Activated T-cell treated with anti-CD3 and anti-CD28 coated beads, Interleukin-2, amount 50 U/mL, for 48 hours (primary cell): Measurements from ENCODE around the gene FAM114A1.
"Not testable (repeated sequence)": the region's sequence is repeated elsewhere in the genome, so short reads cannot be mapped to it uniquely, and the experiment has no call there.

Experiments used
- DNase-seq, 2 experiments: peaks; one replicate each; pipeline ENCODE4 v3.0.0-alpha.2; 2020

The FAM114A1 gene

GRCh38 chr4:38940476-38940875, 72.9 kb downstream of the FAM114A1 start:
- DNase-seq: no peak

GRCh38 chr4:38941906-38942305, 74.3 kb downstream of the FAM114A1 start:
- not testable (repeated sequence) for DNase-seq

GRCh38 chr4:38943343-38943742, 75.7 kb downstream of the FAM114A1 start:
- no peak for DNase-seq

GRCh38 chr4:38944440-38944839, 76.8 kb downstream of the FAM114A1 start:
- DNase-seq: no peak

GRCh38 chr4:38946919-38947318, 79.3 kb downstream of the FAM114A1 start:
- no peak for DNase-seq

GRCh38 chr4:38948551-38948950, 80.9 kb downstream of the FAM114A1 start:
- no peak for DNase-seq

- peak; percentile 33 to 36 for DNase-seq
Observed at GRCh38 chr4:38949411-38950051, 81.9 kb downstream of the FAM114A1 start.

- no peak for DNase-seq
Observed at GRCh38 chr4:38950159-38950558, 82.6 kb downstream of the FAM114A1 start.

GRCh38 chr4:38950734-38951133, 83.1 kb downstream of the FAM114A1 start:
- no peak for DNase-seq

- no peak for DNase-seq
Observed at GRCh38 chr4:38951598-38951997, 84.0 kb downstream of the FAM114A1 start.

- DNase-seq: no peak
Observed at GRCh38 chr4:38952017-38952416, 84.4 kb downstream of the FAM114A1 start.

GRCh38 chr4:38954727-38955126, 87.1 kb downstream of the FAM114A1 start:
- no peak for DNase-seq

GRCh38 chr4:38955957-38956356, 88.4 kb downstream of the FAM114A1 start:
- DNase-seq: no peak

- DNase-seq: no peak
Observed at GRCh38 chr4:38957261-38957815, 89.7 kb downstream of the FAM114A1 start.

GRCh38 chr4:38957893-38958292, 90.3 kb downstream of the FAM114A1 start:
- no peak for DNase-seq

GRCh38 chr4:38958453-38959190, 91.0 kb downstream of the FAM114A1 start:
- no peak for DNase-seq

GRCh38 chr4:38959248-38959647, 91.6 kb downstream of the FAM114A1 start:
- DNase-seq: not testable (repeated sequence)

GRCh38 chr4:38964942-38965775, 97.6 kb downstream of the FAM114A1 start:
- DNase-seq: no peak

GRCh38 chr4:38965866-38966265, 98.3 kb downstream of the FAM114A1 start:
- DNase-seq: no peak

- DNase-seq: no peak
Observed at GRCh38 chr4:38967260-38968095, 99.9 kb downstream of the FAM114A1 start.

- no peak for DNase-seq
Observed at GRCh38 chr4:38968668-38969067, 101.1 kb downstream of the FAM114A1 start.

GRCh38 chr4:38976308-38976707, 108.7 kb downstream of the FAM114A1 start:
- no peak for DNase-seq
